ENCODE results near the gene TUBB6.

The TUBB6 gene

GRCh38 chr18:12347895-12348294 lies 39.9 kb downstream of the TUBB6 start:
- WGBS (ENCODE audit: insufficient coverage) = 100% methylated on average over 1 of the region's 4 CpGs
- no peaks in the 10 kb centered on the region for H3K27me3 ChIP-seq (replicated peaks in 2 of 5; ENCODE audit: control insufficient read depth in 4 of 5, insufficient read depth in 5 of 5, low read length in 4 of 5)
- no peak overlapping the region for H3K27ac ChIP-seq (ENCODE audit: insufficient read depth in 1 of 2, low read depth in 1 of 2, low read length in 2 of 2, poor library complexity in 1 of 2, severe bottlenecking in 2 of 2)
- ChIA-PET POLR2A (no interaction called here), CTCF (interaction anchor here (0.5 to 1.6 kb wide), 3 partner anchors 13 to 713 kb away, joined by 3 to 7 read pairs (median 3); no protein-coding TSS in a partner anchor)
- no peak overlapping the region for H3K4me3 ChIP-seq (ENCODE audit: control insufficient read depth in 1 of 7, extremely low read depth in 1 of 7, insufficient read depth in 4 of 7, low read depth in 2 of 7, low read length in 6 of 7)
- H3K36me3 ChIP-seq (ENCODE audit: control insufficient read depth in 4 of 4, insufficient read depth in 4 of 4, low read length in 3 of 4) = peaks cover 9 to 87% (median 66%) of the 10 kb centered on the region in 4 experiments
- no peaks in the 10 kb centered on the region for H3K4me1 ChIP-seq (ENCODE audit: control extremely low read depth in 1 of 4, control insufficient read depth in 4 of 4, insufficient read depth in 4 of 4, low read length in 3 of 4)
- DNase-seq = no peak
- H3K9me3 ChIP-seq (ENCODE audit: control extremely low read depth in 1 of 5, control insufficient read depth in 4 of 5, insufficient read depth in 2 of 5, low read depth in 1 of 5, low read length in 4 of 5) = no peaks in the 10 kb centered on the region

- Histone ChIP-seq H3K27ac (ENCODE audit: insufficient read depth in 1 of 2, low read depth in 1 of 2, low read length in 2 of 2, poor library complexity in 1 of 2, severe bottlenecking in 2 of 2) (no peak overlapping the region), H3K27me3 (replicated peaks in 2 of 5; ENCODE audit: control insufficient read depth in 4 of 5, insufficient read depth in 5 of 5, low read length in 4 of 5) (no peaks in the 10 kb centered on the region), H3K4me3 (ENCODE audit: control insufficient read depth in 1 of 7, extremely low read depth in 1 of 7, insufficient read depth in 4 of 7, low read depth in 2 of 7, low read length in 6 of 7) (no peak overlapping the region), H3K36me3 (ENCODE audit: control insufficient read depth in 4 of 4, insufficient read depth in 4 of 4, low read length in 3 of 4) (peaks cover 15 to 82% (median 59%) of the 10 kb centered on the region in 4 experiments), H3K4me1 (ENCODE audit: control extremely low read depth in 1 of 4, control insufficient read depth in 4 of 4, insufficient read depth in 4 of 4, low read length in 3 of 4) (no peaks in the 10 kb centered on the region), H3K9me3 (ENCODE audit: control extremely low read depth in 1 of 5, control insufficient read depth in 4 of 5, insufficient read depth in 2 of 5, low read depth in 1 of 5, low read length in 4 of 5) (no peaks in the 10 kb centered on the region)
- 93% methylated on average over 3 of the region's 5 CpGs for WGBS (ENCODE audit: insufficient coverage)
- CTCF ChIA-PET = interaction anchor here (1.1 kb wide), 1 partner anchor 15 kb away, joined by 3 read pairs; no protein-coding TSS in a partner anchor
- POLR2A ChIA-PET = no interaction called here
- DNase-seq = no peak
These were observed 44.1 kb downstream of the TUBB6 start for GRCh38 chr18:12352188-12352587.

GRCh38 chr18:12359515-12359927 lies 51.5 kb downstream of the TUBB6 start:
- ChIA-PET POLR2A (no interaction called here), CTCF (interaction anchor here (1.4 to 1.5 kb wide), 2 partner anchors 9 to 31 kb away, joined by 4 to 5 read pairs; no protein-coding TSS in a partner anchor)
- Histone ChIP-seq H3K27ac (ENCODE audit: insufficient read depth in 1 of 2, low read depth in 1 of 2, low read length in 2 of 2, poor library complexity in 1 of 2, severe bottlenecking in 2 of 2) (no peak overlapping the region), H3K27me3 (replicated peaks in 2 of 5; ENCODE audit: control insufficient read depth in 4 of 5, insufficient read depth in 5 of 5, low read length in 4 of 5) (no peaks in the 10 kb centered on the region), H3K36me3 (ENCODE audit: control insufficient read depth in 4 of 4, insufficient read depth in 4 of 4, low read length in 3 of 4) (peaks cover 16 to 85% (median 56%) of the 10 kb centered on the region in 4 experiments), H3K4me3 (ENCODE audit: control insufficient read depth in 1 of 7, extremely low read depth in 1 of 7, insufficient read depth in 4 of 7, low read depth in 2 of 7, low read length in 6 of 7) (no peak overlapping the region), H3K9me3 (ENCODE audit: control extremely low read depth in 1 of 5, control insufficient read depth in 4 of 5, insufficient read depth in 2 of 5, low read depth in 1 of 5, low read length in 4 of 5) (no peaks in the 10 kb centered on the region), H3K4me1 (ENCODE audit: control extremely low read depth in 1 of 4, control insufficient read depth in 4 of 4, insufficient read depth in 4 of 4, low read length in 3 of 4) (peaks cover 0 to 5% (median 0%) of the 10 kb centered on the region in 4 experiments)
- DNase-seq = peak in 2 of 3 donors; percentile 38 to 59
- 100% methylated on average over 2 of the region's 5 CpGs for WGBS (ENCODE audit: insufficient coverage)

GRCh38 chr18:12361770-12362378 lies 53.8 kb downstream of the TUBB6 start:
- H3K4me3 ChIP-seq (ENCODE audit: control insufficient read depth in 1 of 7, extremely low read depth in 1 of 7, insufficient read depth in 4 of 7, low read depth in 2 of 7, low read length in 6 of 7) = no peak overlapping the region
- CTCF ChIA-PET = interaction anchor here (0.9 kb wide), 1 partner anchor 32 kb away, joined by 4 read pairs; no protein-coding TSS in a partner anchor
- H3K36me3 ChIP-seq (ENCODE audit: control insufficient read depth in 4 of 4, insufficient read depth in 4 of 4, low read length in 3 of 4) = peaks cover 12 to 87% (median 57%) of the 10 kb centered on the region in 4 experiments
- POLR2A ChIA-PET = no interaction called here
- peak in 2 of 3 donors; percentile 25 to 32 for DNase-seq
- H3K4me1 ChIP-seq (ENCODE audit: control extremely low read depth in 1 of 4, control insufficient read depth in 4 of 4, insufficient read depth in 4 of 4, low read length in 3 of 4) = peaks cover 0 to 5% (median 0%) of the 10 kb centered on the region in 4 experiments
- no peaks in the 10 kb centered on the region for H3K27me3 ChIP-seq (replicated peaks in 2 of 5; ENCODE audit: control insufficient read depth in 4 of 5, insufficient read depth in 5 of 5, low read length in 4 of 5)
- no peaks in the 10 kb centered on the region for H3K9me3 ChIP-seq (ENCODE audit: control extremely low read depth in 1 of 5, control insufficient read depth in 4 of 5, insufficient read depth in 2 of 5, low read depth in 1 of 5, low read length in 4 of 5)
- 93% methylated on average over 3 of the region's 3 CpGs for WGBS (ENCODE audit: insufficient coverage)
- no peak overlapping the region for H3K27ac ChIP-seq (ENCODE audit: insufficient read depth in 1 of 2, low read depth in 1 of 2, low read length in 2 of 2, poor library complexity in 1 of 2, severe bottlenecking in 2 of 2)

DNA sequence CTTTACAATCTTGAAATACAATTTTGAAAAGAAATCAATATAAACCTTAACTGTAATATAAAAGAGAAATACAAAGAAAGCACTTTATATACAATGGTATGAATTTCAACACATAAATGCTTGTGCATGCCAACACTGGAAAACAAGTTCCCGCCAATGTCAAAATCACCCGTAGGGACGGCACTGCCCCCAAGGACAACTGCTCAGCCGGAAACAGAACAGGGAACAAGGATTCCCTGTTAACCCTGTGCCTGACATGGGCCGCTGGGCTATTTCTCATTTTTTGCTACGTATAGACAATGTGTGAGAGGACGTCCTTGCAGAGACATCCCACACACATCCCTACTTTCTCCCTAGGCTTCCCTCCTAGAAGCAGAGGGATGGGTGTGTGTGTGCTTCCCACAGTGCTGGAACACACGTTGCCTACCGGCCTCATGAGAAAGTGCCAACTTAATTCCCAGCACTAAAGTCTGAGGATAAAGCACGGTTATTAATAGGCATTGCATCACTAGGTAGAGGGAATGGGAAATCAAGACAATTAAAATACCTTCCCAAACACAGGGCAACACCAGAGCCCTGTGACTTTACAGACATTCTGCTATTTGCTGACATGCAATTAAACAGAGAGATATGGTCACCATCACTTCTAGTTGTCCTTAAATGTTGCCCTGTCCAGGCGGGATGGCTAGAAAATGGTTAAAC lies 54.6 kb downstream of the TUBB6 start:
- no peaks in the 10 kb centered on the region for H3K9me3 ChIP-seq (ENCODE audit: control extremely low read depth in 1 of 5, control insufficient read depth in 4 of 5, insufficient read depth in 2 of 5, low read depth in 1 of 5, low read length in 4 of 5)
- H3K27me3 ChIP-seq (replicated peaks in 2 of 5; ENCODE audit: control insufficient read depth in 4 of 5, insufficient read depth in 5 of 5, low read length in 4 of 5) = no peaks in the 10 kb centered on the region
- ChIA-PET POLR2A (no interaction called here), CTCF (no interaction called here)
- no peak overlapping the region for H3K4me3 ChIP-seq (ENCODE audit: control insufficient read depth in 1 of 7, extremely low read depth in 1 of 7, insufficient read depth in 4 of 7, low read depth in 2 of 7, low read length in 6 of 7)
- H3K36me3 ChIP-seq (ENCODE audit: control insufficient read depth in 4 of 4, insufficient read depth in 4 of 4, low read length in 3 of 4) = peaks cover 17 to 88% (median 62%) of the 10 kb centered on the region in 4 experiments
- no peak overlapping the region for H3K27ac ChIP-seq (ENCODE audit: insufficient read depth in 1 of 2, low read depth in 1 of 2, low read length in 2 of 2, poor library complexity in 1 of 2, severe bottlenecking in 2 of 2)
- no peak for DNase-seq
- H3K4me1 ChIP-seq (ENCODE audit: control extremely low read depth in 1 of 4, control insufficient read depth in 4 of 4, insufficient read depth in 4 of 4, low read length in 3 of 4) = peaks cover 0 to 5% (median 0%) of the 10 kb centered on the region in 4 experiments
- WGBS (ENCODE audit: insufficient coverage) = 96% methylated on average over 6 of the region's 11 CpGs

DNA sequence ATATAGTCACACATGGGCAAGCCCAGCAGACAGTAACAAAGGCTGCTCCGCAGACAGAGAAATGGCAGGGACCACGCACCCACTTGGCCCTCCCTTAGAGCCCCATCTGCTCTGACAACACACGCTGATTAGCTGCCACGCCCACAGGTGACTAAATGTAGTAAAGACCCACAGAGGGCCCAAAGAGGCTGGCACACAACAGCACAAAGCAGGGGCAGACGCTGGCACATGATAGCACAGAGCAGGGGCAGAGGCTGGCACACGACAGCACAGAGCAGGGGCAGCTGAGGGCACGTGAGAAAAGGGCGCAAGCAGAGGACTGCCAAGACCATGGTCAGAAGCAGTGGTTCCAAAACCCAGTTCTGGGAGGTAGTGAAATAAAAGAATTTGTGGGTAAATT lies 58.3 kb downstream of the TUBB6 start:
- peaks cover 12 to 71% (median 56%) of the 10 kb centered on the region in 4 experiments for H3K36me3 ChIP-seq (ENCODE audit: control insufficient read depth in 4 of 4, insufficient read depth in 4 of 4, low read length in 3 of 4)
- POLR2A ChIA-PET = no interaction called here
- H3K4me3 ChIP-seq (ENCODE audit: control insufficient read depth in 1 of 7, extremely low read depth in 1 of 7, insufficient read depth in 4 of 7, low read depth in 2 of 7, low read length in 6 of 7) = no peak overlapping the region
- no peaks in the 10 kb centered on the region for H3K27me3 ChIP-seq (replicated peaks in 2 of 5; ENCODE audit: control insufficient read depth in 4 of 5, insufficient read depth in 5 of 5, low read length in 4 of 5)
- peaks cover 0 to 5% (median 0%) of the 10 kb centered on the region in 4 experiments for H3K4me1 ChIP-seq (ENCODE audit: control extremely low read depth in 1 of 4, control insufficient read depth in 4 of 4, insufficient read depth in 4 of 4, low read length in 3 of 4)
- 97% methylated on average over 8 of the region's 8 CpGs for WGBS (ENCODE audit: insufficient coverage)
- no peak for DNase-seq
- CTCF ChIA-PET = no interaction called here
- H3K27ac ChIP-seq (ENCODE audit: insufficient read depth in 1 of 2, low read depth in 1 of 2, low read length in 2 of 2, poor library complexity in 1 of 2, severe bottlenecking in 2 of 2) = no peak overlapping the region
- H3K9me3 ChIP-seq (ENCODE audit: control extremely low read depth in 1 of 5, control insufficient read depth in 4 of 5, insufficient read depth in 2 of 5, low read depth in 1 of 5, low read length in 4 of 5) = no peaks in the 10 kb centered on the region

DNA sequence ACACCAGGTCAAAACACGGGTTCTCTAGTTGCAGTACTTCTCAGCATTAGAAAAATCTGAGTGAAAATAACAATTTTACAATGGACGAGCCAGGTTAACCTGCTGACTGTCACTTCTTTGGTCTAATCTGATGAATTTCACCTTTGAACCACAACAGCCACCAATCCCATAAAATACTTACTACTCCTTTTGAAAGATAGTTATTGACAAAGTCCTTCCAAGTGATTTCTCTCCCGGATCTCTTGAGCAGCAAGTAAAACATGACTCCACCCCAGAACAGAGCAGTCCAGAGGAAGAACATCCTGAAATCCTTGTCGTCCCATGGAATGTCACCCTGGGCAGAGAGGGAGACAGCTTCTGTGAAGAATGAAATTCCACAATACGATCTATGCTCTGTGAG lies 58.7 kb downstream of the TUBB6 start:
- no peak for DNase-seq
- peaks cover 0 to 3% (median 0%) of the 10 kb centered on the region in 4 experiments for H3K4me1 ChIP-seq (ENCODE audit: control extremely low read depth in 1 of 4, control insufficient read depth in 4 of 4, insufficient read depth in 4 of 4, low read length in 3 of 4)
- H3K36me3 ChIP-seq (ENCODE audit: control insufficient read depth in 4 of 4, insufficient read depth in 4 of 4, low read length in 3 of 4) = peaks cover 12 to 67% (median 54%) of the 10 kb centered on the region in 4 experiments
- no peaks in the 10 kb centered on the region for H3K27me3 ChIP-seq (replicated peaks in 2 of 5; ENCODE audit: control insufficient read depth in 4 of 5, insufficient read depth in 5 of 5, low read length in 4 of 5)
- CTCF ChIA-PET = interaction anchor here (0.7 to 1.6 kb wide), 2 partner anchors 8 to 10 kb away, joined by 3 to 4 read pairs; partner anchors contain the start of gene AFG3L2
- WGBS (ENCODE audit: insufficient coverage) = 94% methylated on average over 3 of the region's 5 CpGs
- no peak overlapping the region for H3K27ac ChIP-seq (ENCODE audit: insufficient read depth in 1 of 2, low read depth in 1 of 2, low read length in 2 of 2, poor library complexity in 1 of 2, severe bottlenecking in 2 of 2)
- POLR2A ChIA-PET = no interaction called here
- H3K4me3 ChIP-seq (ENCODE audit: control insufficient read depth in 1 of 7, extremely low read depth in 1 of 7, insufficient read depth in 4 of 7, low read depth in 2 of 7, low read length in 6 of 7) = no peak overlapping the region
- no peaks in the 10 kb centered on the region for H3K9me3 ChIP-seq (ENCODE audit: control extremely low read depth in 1 of 5, control insufficient read depth in 4 of 5, insufficient read depth in 2 of 5, low read depth in 1 of 5, low read length in 4 of 5)
